Stimulated activated CD4-positive, alpha-beta T cell treated with anti-CD3 and anti-CD28 coated beads, Interleukin-12 subunit alpha, Interleukin-12 subunit beta, amount 100 ng/mL, for 4 hours (primary cell): ENCODE measurements around the gene ADAMTS12.
"Not testable (repeated sequence)": the region's sequence is repeated elsewhere in the genome, so short reads cannot be mapped to it uniquely, and the experiment has no call there.

Source experiments
- DNase-seq: peaks from one replicate; pipeline ENCODE4 v3.0.0-alpha.2; 2020

The ADAMTS12 gene

GRCh38 chr5:33894566-33894965, 2.8 kb upstream of the ADAMTS12 start:
- no peak for DNase-seq

GRCh38 chr5:33892620-33893137, 889 bp upstream of the ADAMTS12 start:
- no peak for DNase-seq

- no peak for DNase-seq
These were observed 373 bp downstream of the ADAMTS12 start for GRCh38 chr5:33891446-33891787.

- no peak for DNase-seq
These were observed 1.4 kb downstream of the ADAMTS12 start for GRCh38 chr5:33890131-33891032.

GRCh38 chr5:33888587-33888986, 3.2 kb downstream of the ADAMTS12 start:
- DNase-seq = no peak

GRCh38 chr5:33887268-33887667, 4.5 kb downstream of the ADAMTS12 start:
- no peak for DNase-seq

GRCh38 chr5:33886283-33886682, 5.5 kb downstream of the ADAMTS12 start:
- no peak for DNase-seq

- no peak for DNase-seq
These were observed 6.1 kb downstream of the ADAMTS12 start for GRCh38 chr5:33885679-33886078.

GRCh38 chr5:33883482-33883881, 8.3 kb downstream of the ADAMTS12 start:
- no peak for DNase-seq

- DNase-seq = no peak
These were observed 11.5 kb downstream of the ADAMTS12 start for GRCh38 chr5:33880319-33880718.

GRCh38 chr5:33877449-33877848, 14.3 kb downstream of the ADAMTS12 start:
- DNase-seq = no peak

GRCh38 chr5:33867241-33867640, 24.5 kb downstream of the ADAMTS12 start:
- no peak for DNase-seq

GRCh38 chr5:33859177-33859576, 32.6 kb downstream of the ADAMTS12 start:
- not testable (repeated sequence) for DNase-seq

- no peak for DNase-seq
These were observed 34.8 kb downstream of the ADAMTS12 start for GRCh38 chr5:33857037-33857436.

GRCh38 chr5:33855396-33855795, 36.4 kb downstream of the ADAMTS12 start:
- DNase-seq = no peak

GRCh38 chr5:33854733-33855151, 37.0 kb downstream of the ADAMTS12 start:
- no peak for DNase-seq

GRCh38 chr5:33852837-33853236, 39.0 kb downstream of the ADAMTS12 start:
- DNase-seq = no peak

GRCh38 chr5:33852319-33852718, 39.5 kb downstream of the ADAMTS12 start:
- DNase-seq = no peak

GRCh38 chr5:33850100-33850594, 41.6 kb downstream of the ADAMTS12 start:
- no peak for DNase-seq

GRCh38 chr5:33848554-33848953, 43.2 kb downstream of the ADAMTS12 start:
- DNase-seq = no peak

- DNase-seq = no peak
These were observed 44.9 kb downstream of the ADAMTS12 start for GRCh38 chr5:33846851-33847250.

GRCh38 chr5:33843579-33843978, 48.2 kb downstream of the ADAMTS12 start:
- DNase-seq = no peak

- DNase-seq = no peak
These were observed 49.3 kb downstream of the ADAMTS12 start for GRCh38 chr5:33842456-33842855.

GRCh38 chr5:33841891-33842290, 49.9 kb downstream of the ADAMTS12 start:
- no peak for DNase-seq
